IMR-90 (cell line): ENCODE data around the gene PELO. TPM values are rescaled to one million over a fixed set of nuclear protein-coding genes. Genes with fewer than 3 reads are reported as not detected.

Source experiments
- ATAC-seq: fragments of 200-7000 bp; cut with Tn5 transposase; 2 replicates; pipeline ENCODE4 v1.9.1; 2020; ENCODE audit warnings: low read depth, mild to moderate bottlenecking, moderate library complexity
- BruUV-seq: library from RNA; stranded (reverse); fragments of 400-500 nt; replicated peaks from 2 replicates; lab custom pipeline; 2021; lab: Mats Ljungman, UMichigan
- CTCF ChIA-PET: fragments of 300-600 bp; formaldehyde crosslinking; extraction: SDS; loops from one replicate; lab custom pipeline; 2021; ENCODE audit warnings: antibody characterized with exemption; lab: Yijun Ruan, JAX
- POLR2A ChIA-PET: fragments of 300-600 bp; sonication (Branson Sonifier 250); formaldehyde crosslinking; loops from one replicate; lab custom pipeline; 2022; ENCODE audit warnings: antibody characterized with exemption; ENCODE audit not compliant: unreplicated experiment; lab: Charles Lee
- DNase-seq: peaks from one replicate; pipeline ENCODE4 v3.0.0; 2013
- H2AFZ ChIP-seq: replicated peaks from 2 replicates; pipeline ENCODE3; 2013; ENCODE audit warnings: low read length, mild to moderate bottlenecking; ENCODE audit not compliant: poor library complexity
- H2AK5ac ChIP-seq: 2 replicates; pipeline ENCODE4 v1.6.1; 2013; ENCODE audit warnings: low read depth, low read length, inconsistent platforms
- H2AK9ac ChIP-seq: replicated peaks from 2 replicates; pipeline ENCODE3; 2013; ENCODE audit warnings: mild to moderate bottlenecking, low read depth, low read length, moderate library complexity; ENCODE audit not compliant: poor library complexity
- H2BK120ac ChIP-seq: 2 replicates; pipeline ENCODE4 v1.6.1; 2013; ENCODE audit warnings: low read depth, low read length, inconsistent platforms
- H2BK15ac ChIP-seq: 3 replicates; pipeline ENCODE4 v1.6.1; 2013; ENCODE audit warnings: low read depth, low read length, inconsistent platforms
- H2BK20ac ChIP-seq: 2 replicates; pipeline ENCODE4 v1.6.1; 2013; ENCODE audit warnings: low read depth, mild to moderate bottlenecking, inconsistent platforms, low read length, moderate library complexity
- H2BK5ac ChIP-seq: 2 replicates; pipeline ENCODE4 v1.6.1; 2013; ENCODE audit warnings: mild to moderate bottlenecking, low read depth, low read length, inconsistent platforms; ENCODE audit not compliant: poor library complexity, severe bottlenecking
- H3K14ac ChIP-seq: replicated peaks from 2 replicates; pipeline ENCODE4 v1.6.1; 2013; ENCODE audit warnings: low read depth, low read length, inconsistent platforms
- H3K18ac ChIP-seq: 2 replicates; pipeline ENCODE4 v1.6.1; 2013; ENCODE audit warnings: low read depth, low read length, control low read depth
- H3K23ac ChIP-seq: 2 replicates; pipeline ENCODE4 v1.6.1; 2013; ENCODE audit warnings: low read depth, low read length, inconsistent platforms
- H3K27ac ChIP-seq: 2 replicates; pipeline ENCODE4 v1.5.1; 2013; ENCODE audit warnings: mild to moderate bottlenecking, control low read depth, low read length; ENCODE audit not compliant: insufficient read depth
- H3K27me3 ChIP-seq: 2 replicates; pipeline ENCODE4 v1.6.1; 2013; ENCODE audit warnings: low read length; ENCODE audit not compliant: control insufficient read depth, insufficient read depth
- H3K36me3 ChIP-seq: 2 replicates; pipeline ENCODE4 v1.6.1; 2013; ENCODE audit warnings: low read length, mixed read lengths; ENCODE audit not compliant: control insufficient read depth, insufficient read depth
- H3K4ac ChIP-seq: 2 replicates; pipeline ENCODE4 v1.6.1; 2013; ENCODE audit warnings: low read depth, low read length, inconsistent platforms
- H3K4me1 ChIP-seq: 2 replicates; pipeline ENCODE4 v1.6.1; 2013; ENCODE audit warnings: low read length, mixed read lengths; ENCODE audit not compliant: control insufficient read depth, insufficient read depth
- H3K4me2 ChIP-seq: 2 replicates; pipeline ENCODE4 v1.6.1; 2013; ENCODE audit warnings: low read depth, mild to moderate bottlenecking, control low read depth, low read length, moderate library complexity
- H3K4me3 ChIP-seq: 2 replicates; pipeline ENCODE4 v1.5.1; 2013; ENCODE audit warnings: low read depth, mild to moderate bottlenecking, control low read depth, low read length, moderate library complexity; ENCODE audit not compliant: insufficient read depth
- H3K56ac ChIP-seq: 2 replicates; pipeline ENCODE4 v1.6.1; 2013; ENCODE audit warnings: low read length, inconsistent platforms; ENCODE audit not compliant: insufficient read depth; ENCODE audit errors: extremely low read depth
- H3K79me1 ChIP-seq, 2 experiments: 2 replicates each; pipeline ENCODE4 v1.6.1; 2013; ENCODE audit warnings: low read length in 2 of 2, inconsistent platforms in 1 of 2, low read depth in 1 of 2
- H3K9ac ChIP-seq: 2 replicates; pipeline ENCODE4 v1.6.1; 2013; ENCODE audit warnings: low read depth, low read length, control low read depth
- H3K9me1 ChIP-seq: 2 replicates; pipeline ENCODE4 v1.6.1; 2013; ENCODE audit warnings: low read length, inconsistent platforms; ENCODE audit not compliant: insufficient read depth
- H3K9me3 ChIP-seq: 2 replicates; pipeline ENCODE4 v1.6.1; 2013; ENCODE audit warnings: low read length; ENCODE audit not compliant: control insufficient read depth, insufficient read depth
- H4K20me1 ChIP-seq: 2 replicates; pipeline ENCODE4 v1.6.1; 2013; ENCODE audit warnings: low read length, inconsistent platforms; ENCODE audit not compliant: insufficient read depth
- H4K5ac ChIP-seq: 2 replicates; pipeline ENCODE4 v1.6.1; 2013; ENCODE audit warnings: mild to moderate bottlenecking, low read depth, low read length, control low read depth
- H4K8ac ChIP-seq, 2 experiments: 2 replicates each; pipeline ENCODE4 v1.6.1; 2013; ENCODE audit warnings: low read depth in 2 of 2, low read length in 2 of 2, control low read depth in 1 of 2, inconsistent platforms in 1 of 2
- H4K91ac ChIP-seq: 2 replicates; pipeline ENCODE4 v1.6.1; 2013; ENCODE audit warnings: low read depth, low read length, inconsistent platforms; ENCODE audit not compliant: insufficient read depth
- CEBPB ChIP-seq: IDR thresholded peaks from 2 replicates; pipeline ENCODE4 v1.6.1; 2012; ENCODE audit warnings: low read depth, low read length, improper control_type of control experiment
- WGBS, 2 experiments: methylation state at CpG; one replicate each; pipeline versions ENCODE4 v1.1.5 to v1.1.7; 2013; ENCODE audit warnings: missing lambda C conversion rate in 2 of 2; ENCODE audit not compliant: insufficient read length in 1 of 2; ENCODE audit errors: extremely low coverage in 2 of 2; 5-methylcytosine and 5-hydroxymethylcytosine counted together
- dilution Hi-C: fragments of 300-500 bp; cut with HindIII; formaldehyde crosslinking; loops from one replicate; pipeline ENCODE4 v1.14.3; 2018; ENCODE audit warnings: low sequenced_read_pairs; ENCODE audit not compliant: unreplicated experiment
- in situ Hi-C: fragments of 300-500 bp; cut with MboI; formaldehyde crosslinking; loops from 3 replicates; pipeline ENCODE4 v1.14.3; 2019; ENCODE audit warnings: low sequenced_read_pairs, inconsistent platforms, mixed read lengths
- intact Hi-C: fragments of 100-400 bp; cut with micrococcal nuclease; formaldehyde crosslinking; loops from 2 replicates; pipeline ENCODE4 v1.10.0; 2022
- polyA plus RNA-seq, 3 experiments: library from polyadenylated mRNA; depleted of rRNA; stranded (reverse); fragments of >200 nt; gene quantifications; 2 replicates each; pipeline ENCODE4 v1.2.3, GENCODE V29; 2012; ENCODE audit warnings: low replicate concordance in 1 of 3
- total RNA-seq: library from RNA; depleted of rRNA; stranded (reverse); fragments of >200 nt; gene quantifications from 2 replicates; pipeline ENCODE4 v1.2.3, GENCODE V29; 2012
- TF ChIP-seq, protein P1 (sequence below): fragments of 150-350 bp; IDR thresholded peaks from 2 replicates; pipeline ENCODE4 v1.6.1; 2017; ENCODE audit warnings: mild to moderate bottlenecking, antibody characterized with exemption, low read length, low read depth

The PELO gene
- total and polyA plus RNA-seq, 2 of the 4 experiments (the other 2 are of a cell fraction) = 42.4 to 48.9 TPM

DNA sequence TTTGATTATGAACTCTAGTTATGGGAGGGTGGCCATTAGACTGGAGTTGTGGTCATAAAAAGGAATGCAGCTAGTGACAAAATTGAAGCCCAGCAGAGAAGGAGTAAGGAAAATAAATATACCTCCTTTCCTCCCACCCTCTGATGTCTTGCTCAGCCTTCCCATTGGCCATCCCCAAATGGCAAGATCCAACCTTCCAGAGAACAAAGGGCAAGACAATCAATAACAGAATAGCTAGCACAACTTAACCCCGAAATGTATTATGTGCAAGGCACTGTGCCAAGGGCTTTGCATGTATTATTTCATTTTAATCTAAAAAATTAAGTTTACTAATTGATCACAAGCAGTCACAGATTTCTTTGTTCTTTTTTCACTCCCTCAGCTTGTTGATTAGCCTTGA is 3.6 kb downstream of the PELO start:
- Histone ChIP-seq H3K4me3 (peak overlapping the region; percentile 19; the same call in 1 of the 2 replicates), H3K18ac (peak overlapping the region; percentile 7; the same call in 1 of the 2 replicates), H3K56ac (no peak overlapping the region), H3K23ac (peak overlapping the region; percentile 18; the same call in 1 of the 2 replicates), H3K36me3 (peaks cover 1% of the 10 kb centered on the region; the same call in 1 of the 2 replicates), H2BK15ac (0 out of 3 replicates have a peak overlapping the region, but pooled peaks have one; percentile 24), H3K27ac (no peak overlapping the region), H2AK9ac (no peak overlapping the region), H4K91ac (no peak overlapping the region), H2BK5ac (peak overlapping the region; percentile 72), H4K8ac (0 out of 4 replicates have a peak overlapping the region, but pooled peaks of 1 of the 2 experiments have one; percentile 20), H2BK20ac (no peak overlapping the region), H3K9ac (no peak overlapping the region), H3K27me3 (no peaks in the 10 kb centered on the region), H3K9me1 (peaks cover 3% of the 10 kb centered on the region), H4K5ac (no peak overlapping the region; the same call in 1 of the 2 replicates), H3K9me3 (no peaks in the 10 kb centered on the region), H2AFZ (no peak overlapping the region), H4K20me1 (peaks cover 5% of the 10 kb centered on the region; the same call in 1 of the 2 replicates), H2BK120ac (no peak overlapping the region), H3K4ac (no peak overlapping the region), H3K14ac (peak overlapping the region; percentile 74), H3K4me2 (peak overlapping the region; percentile 92), H3K79me1 (peaks cover 0 to 32% of the 10 kb centered on the region in 2 experiments; a peak in 2 of 4 replicates), H3K4me1 (peaks cover 10% of the 10 kb centered on the region), H2AK5ac (peak overlapping the region; percentile 71)
- DNase-seq (no peak), ATAC-seq (no peak)
- ChIA-PET CTCF (interaction anchor here (1.0 to 1.7 kb wide), 2 partner anchors 9 to 53 kb away, joined by 3 to 5 read pairs; no protein-coding TSS in a partner anchor), POLR2A (no interaction called here)
- no CpG with 5 or more reads among the region's 1 CpG for WGBS, 2 experiments
- no TSS peak for BruUV-seq
- dilution Hi-C loops (no loop called here), intact Hi-C loops (no loop called here), in situ Hi-C loops (no loop called here)
- no peak for TF ChIP-seq CEBPB
- TF ChIP-seq, protein P1, sequence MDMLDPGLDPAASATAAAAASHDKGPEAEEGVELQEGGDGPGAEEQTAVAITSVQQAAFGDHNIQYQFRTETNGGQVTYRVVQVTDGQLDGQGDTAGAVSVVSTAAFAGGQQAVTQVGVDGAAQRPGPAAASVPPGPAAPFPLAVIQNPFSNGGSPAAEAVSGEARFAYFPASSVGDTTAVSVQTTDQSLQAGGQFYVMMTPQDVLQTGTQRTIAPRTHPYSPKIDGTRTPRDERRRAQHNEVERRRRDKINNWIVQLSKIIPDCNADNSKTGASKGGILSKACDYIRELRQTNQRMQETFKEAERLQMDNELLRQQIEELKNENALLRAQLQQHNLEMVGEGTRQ = no peak
